ENCODE data around the gene CATSPER1.

Gene CATSPER1

GRCh38 chr11:66069715-66070603 lies 43.7 kb upstream of the CATSPER1 start, which contains the start of gene PACS1:
Gene PACS1, plus strand, starts transcription at chr11:66070272. Its CDS starts 215 bp downstream, at chr11:66070487.
- no peak for TF ChIP-seq CTCF (conservative IDR thresholded peaks at IDR 0.05; ENCODE audit: low read depth, low read length)
- H3K4me3 ChIP-seq (ENCODE audit: low read length): peak within 1 kb of the TSS; percentile 63
- no peak for DNase-seq (ENCODE audit: low read depth)

- TF ChIP-seq CTCF (conservative IDR thresholded peaks at IDR 0.05; ENCODE audit: low read depth, low read length): peak; percentile 43
- H3K4me3 ChIP-seq (ENCODE audit: low read length): peak overlapping the region; percentile 45
- DNase-seq (ENCODE audit: low read depth): peak; percentile 49
These were observed 42.8 kb upstream of the CATSPER1 start for GRCh38 chr11:66068923-66069714.

- no peak for DNase-seq (ENCODE audit: low read depth)
- TF ChIP-seq CTCF (conservative IDR thresholded peaks at IDR 0.05; ENCODE audit: low read depth, low read length): peak; percentile 93
These were observed 42.0 kb upstream of the CATSPER1 start for GRCh38 chr11:66068154-66068821.

GRCh38 chr11:66067640-66068039 lies 41.4 kb upstream of the CATSPER1 start:
- DNase-seq (ENCODE audit: low read depth): no peak
- no peak overlapping the region for H3K4me3 ChIP-seq (ENCODE audit: low read length)
- no peak for TF ChIP-seq CTCF (conservative IDR thresholded peaks at IDR 0.05; ENCODE audit: low read depth, low read length)

More at GRCh38 chr11:66068154-66068821, 42.0 kb upstream of the CATSPER1 start:
- no peak overlapping the region for H3K4me3 ChIP-seq (ENCODE audit: low read length)

- no peak for TF ChIP-seq CTCF (conservative IDR thresholded peaks at IDR 0.05; ENCODE audit: low read depth, low read length)
- H3K4me3 ChIP-seq (ENCODE audit: low read length): no peak overlapping the region
- no peak for DNase-seq (ENCODE audit: low read depth)
These were observed 40.5 kb upstream of the CATSPER1 start for GRCh38 chr11:66066751-66067150.

GRCh38 chr11:66064571-66064970 lies 38.3 kb upstream of the CATSPER1 start:
- no peak for DNase-seq (ENCODE audit: low read depth)
- no peak for TF ChIP-seq CTCF (conservative IDR thresholded peaks at IDR 0.05; ENCODE audit: low read depth, low read length)
- H3K4me3 ChIP-seq (ENCODE audit: low read length): no peak overlapping the region
